Esophagus muscularis mucosa (tissue), 3 donors: Measurements from ENCODE around the gene FRMD1.

ENCODE experiments used
- POLR2A ChIP-seq: fragments of 450-650 bp; IDR thresholded peaks from one replicate; pipeline ENCODE4 v1.6.1; 2017; ENCODE audit warnings: antibody characterized with exemption, moderate library complexity, mild to moderate bottlenecking, low read depth
- TF ChIP-seq, protein P1 (sequence below), 3 experiments: fragments of 200-600 bp in 2 of 3; fragments of 450-650 bp in 1 of 3; sonication (generic) in 2 of 3; IDR thresholded peaks; one replicate each; pipeline ENCODE4 v1.5.1; 2017 to 2019; ENCODE audit warnings: antibody characterized with exemption in 3 of 3, mild to moderate bottlenecking in 2 of 3, moderate library complexity in 1 of 3

DNA sequence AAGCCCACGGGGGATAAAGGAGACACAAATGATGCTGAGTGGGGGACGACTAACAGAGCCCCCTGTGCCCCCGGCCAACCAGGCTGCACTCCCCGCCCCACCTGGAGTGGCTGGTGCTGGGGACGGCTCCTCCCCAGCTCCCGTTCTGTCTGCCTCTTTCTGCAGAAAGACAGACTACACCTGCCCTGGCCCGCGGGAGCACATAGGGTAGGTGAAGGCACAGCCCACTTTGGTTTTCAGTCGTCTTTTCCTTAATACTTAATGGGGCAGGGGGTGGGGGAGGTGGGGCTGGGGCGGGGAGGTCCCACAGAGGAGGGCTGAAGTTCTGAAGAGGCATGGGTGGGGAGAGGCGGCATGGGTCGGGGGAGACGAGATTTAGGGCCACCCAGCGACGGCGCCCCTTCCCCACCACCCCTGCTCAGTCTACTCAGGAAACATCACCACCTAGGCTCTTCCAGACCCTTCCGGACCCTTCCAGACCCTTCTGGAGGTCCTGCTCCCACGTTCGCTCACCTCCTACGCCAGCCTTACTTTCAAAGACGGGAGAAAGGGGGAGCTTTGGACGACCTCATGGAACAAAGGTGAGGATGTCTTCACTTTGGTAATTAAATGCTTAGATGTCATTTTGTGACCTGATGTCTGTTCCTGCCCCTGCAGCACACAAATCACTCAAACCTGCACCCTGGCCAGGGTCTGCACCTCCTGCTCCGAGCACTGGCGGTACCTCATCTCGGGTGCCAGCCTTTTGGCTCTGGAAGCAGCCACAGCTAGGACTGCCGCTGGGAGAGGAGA is 21.2 kb upstream of the FRMD1 start:
- TF ChIP-seq, protein P1, sequence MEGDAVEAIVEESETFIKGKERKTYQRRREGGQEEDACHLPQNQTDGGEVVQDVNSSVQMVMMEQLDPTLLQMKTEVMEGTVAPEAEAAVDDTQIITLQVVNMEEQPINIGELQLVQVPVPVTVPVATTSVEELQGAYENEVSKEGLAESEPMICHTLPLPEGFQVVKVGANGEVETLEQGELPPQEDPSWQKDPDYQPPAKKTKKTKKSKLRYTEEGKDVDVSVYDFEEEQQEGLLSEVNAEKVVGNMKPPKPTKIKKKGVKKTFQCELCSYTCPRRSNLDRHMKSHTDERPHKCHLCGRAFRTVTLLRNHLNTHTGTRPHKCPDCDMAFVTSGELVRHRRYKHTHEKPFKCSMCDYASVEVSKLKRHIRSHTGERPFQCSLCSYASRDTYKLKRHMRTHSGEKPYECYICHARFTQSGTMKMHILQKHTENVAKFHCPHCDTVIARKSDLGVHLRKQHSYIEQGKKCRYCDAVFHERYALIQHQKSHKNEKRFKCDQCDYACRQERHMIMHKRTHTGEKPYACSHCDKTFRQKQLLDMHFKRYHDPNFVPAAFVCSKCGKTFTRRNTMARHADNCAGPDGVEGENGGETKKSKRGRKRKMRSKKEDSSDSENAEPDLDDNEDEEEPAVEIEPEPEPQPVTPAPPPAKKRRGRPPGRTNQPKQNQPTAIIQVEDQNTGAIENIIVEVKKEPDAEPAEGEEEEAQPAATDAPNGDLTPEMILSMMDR (IDR thresholded peaks at IDR 0.05) = no peak
- no peak for TF ChIP-seq POLR2A
